HG03045 (cell line): Measurements from ENCODE around the gene FAM200C.
"Not testable (repeated sequence)": the region's sequence is repeated elsewhere in the genome, so short reads cannot be mapped to it uniquely, and the experiment has no call there.

ENCODE experiments used
- ATAC-seq: cut with Tn5 transposase; IDR thresholded peaks from one replicate; pipeline ENCODE4 v1.9.1; 2021; ENCODE audit warnings: mild to moderate bottlenecking, moderate library complexity; ENCODE audit not compliant: unreplicated experiment

The FAM200C gene

GRCh38 chr5:160399402-160400353 is at the start of gene FAM200C:
Gene FAM200C, minus strand, starts transcription at chr5:160400054. Its CDS starts 4,564 bp downstream, at chr5:160395490.
- peak; percentile 90 for ATAC-seq

GRCh38 chr5:160449458-160449857 is 49.6 kb upstream of the FAM200C start:
- no peak for ATAC-seq

GRCh38 chr5:160448886-160449285 is 49.0 kb upstream of the FAM200C start:
- no peak for ATAC-seq

GRCh38 chr5:160445751-160446150 is 45.9 kb upstream of the FAM200C start:
- ATAC-seq, result no peak

- ATAC-seq, result no peak
Measured at GRCh38 chr5:160445132-160445531, 45.3 kb upstream of the FAM200C start.

- no peak for ATAC-seq
Measured at GRCh38 chr5:160444407-160444806, 44.6 kb upstream of the FAM200C start.

GRCh38 chr5:160442824-160443431 is 43.1 kb upstream of the FAM200C start:
- ATAC-seq, result no peak

GRCh38 chr5:160441311-160441781 is 41.5 kb upstream of the FAM200C start:
- ATAC-seq, result peak; percentile 21

- ATAC-seq, result peak; percentile 65
Measured at GRCh38 chr5:160439205-160439600, 39.3 kb upstream of the FAM200C start.

GRCh38 chr5:160438316-160439204 is 38.7 kb upstream of the FAM200C start:
- ATAC-seq, result peak; percentile 36

- no peak for ATAC-seq
Measured at GRCh38 chr5:160437271-160437670, 37.4 kb upstream of the FAM200C start.

- ATAC-seq, result not testable (repeated sequence)
Measured at GRCh38 chr5:160436661-160437060, 36.8 kb upstream of the FAM200C start.

- ATAC-seq, result no peak
Measured at GRCh38 chr5:160436017-160436416, 36.2 kb upstream of the FAM200C start.

GRCh38 chr5:160435532-160435931 is 35.7 kb upstream of the FAM200C start:
- ATAC-seq, result no peak

- ATAC-seq, result peak; percentile 85
Measured at GRCh38 chr5:160434022-160434531, 34.2 kb upstream of the FAM200C start.

- no peak for ATAC-seq
Measured at GRCh38 chr5:160432787-160433186, 32.9 kb upstream of the FAM200C start.

GRCh38 chr5:160432196-160432595 is 32.3 kb upstream of the FAM200C start:
- ATAC-seq, result no peak

GRCh38 chr5:160427607-160428006 is 27.8 kb upstream of the FAM200C start:
- ATAC-seq, result no peak

- ATAC-seq, result no peak
Measured at GRCh38 chr5:160423099-160423498, 23.2 kb upstream of the FAM200C start.

- ATAC-seq, result peak; percentile 71
Measured at GRCh38 chr5:160421625-160422258, 21.9 kb upstream of the FAM200C start, which contains the start of gene PTTG1. Gene PTTG1, plus strand, starts transcription at chr5:160421855. Its CDS starts 458 bp downstream, at chr5:160422313.
